GM12878 (cell line): ENCODE data around the gene TOM1L2. TPM values are rescaled to one million over a fixed set of nuclear protein-coding genes. Genes with fewer than 3 reads are reported as not detected.

Source experiments
- ATAC-seq: fragments of 200-7000 bp; cut with Tn5 transposase; 3 replicates; pipeline ENCODE4 v1.9.1; 2020; ENCODE audit warnings: mild to moderate bottlenecking, moderate library complexity
- BruUV-seq: library from RNA; stranded (reverse); fragments of 400-500 nt; replicated peaks from 2 replicates; lab custom pipeline; 2021; lab: Mats Ljungman, UMichigan
- CTCF ChIA-PET: fragments of 300-600 bp; sonication (Branson Sonifier 250); formaldehyde crosslinking; extraction: SDS; loops from one replicate; lab custom pipeline; 2021; ENCODE audit warnings: inconsistent platforms; lab: Yijun Ruan, JAX
- POLR2A ChIA-PET: fragments of 350-600 bp; formaldehyde crosslinking; extraction: SDS; loops from one replicate; lab custom pipeline; 2021; ENCODE audit warnings: inconsistent platforms; lab: Charles Lee
- RAD21 ChIA-PET: fragments of 300-600 bp; sonication (Branson Sonifier 250); formaldehyde crosslinking; loops from one replicate; lab custom pipeline; 2023; ENCODE audit warnings: antibody characterized with exemption; ENCODE audit not compliant: unreplicated experiment; lab: Charles Lee
- SMC1A ChIA-PET: fragments of 300-600 bp; sonication (Branson Sonifier 250); formaldehyde crosslinking; loops from one replicate; lab custom pipeline; 2023; ENCODE audit not compliant: unreplicated experiment, uncharacterized antibody; lab: Charles Lee
- DNase-seq: peaks from one replicate; pipeline ENCODE4 v3.0.0-alpha.2; 2011; ENCODE audit warnings: low read depth, low spot score
- FAIRE-seq: peaks from 3 replicates; lab custom pipeline; 2011; peaks lifted over from hg19 to GRCh38; lab: Jason Lieb, UNC
- H2AFZ ChIP-seq: 2 replicates; pipeline ENCODE4 v1.6.0; 2011; ENCODE audit warnings: low read depth, low read length, control low read depth; ENCODE audit not compliant: control insufficient read depth
- H3K27ac ChIP-seq: 2 replicates; pipeline ENCODE4 v1.5.1; 2011; ENCODE audit warnings: control low read depth; ENCODE audit not compliant: control insufficient read depth, insufficient read depth
- H3K27me3 ChIP-seq, 2 experiments: replicated peaks in 1 of 2; 2 replicates each; pipeline versions ENCODE4 v1.6.0 to v1.6.1; 2011; ENCODE audit warnings: low read length in 1 of 2; ENCODE audit not compliant: control insufficient read depth in 2 of 2, insufficient read depth in 2 of 2
- H3K36me3 ChIP-seq, 2 experiments: 2 replicates each; pipeline ENCODE4 v1.5.1; 2011; ENCODE audit warnings: low read length in 1 of 2; ENCODE audit not compliant: control insufficient read depth in 2 of 2, insufficient read depth in 2 of 2
- H3K4me1 ChIP-seq: 2 replicates; pipeline ENCODE4 v1.6.1; 2011; ENCODE audit warnings: mild to moderate bottlenecking, low read length, moderate library complexity, mixed read lengths; ENCODE audit not compliant: control insufficient read depth, insufficient read depth
- H3K4me2 ChIP-seq: 2 replicates; pipeline ENCODE4 v1.6.0; 2011; ENCODE audit warnings: control low read depth; ENCODE audit not compliant: control insufficient read depth, insufficient read depth
- H3K4me3 ChIP-seq: fragments of 200-600 bp; sonication (generic); 2 replicates; pipeline ENCODE4 v1.5.1; 2016
- H3K79me2 ChIP-seq: 2 replicates; pipeline ENCODE4 v1.6.0; 2011; ENCODE audit warnings: low read length; ENCODE audit not compliant: control insufficient read depth, insufficient read depth
- H3K9ac ChIP-seq: 2 replicates; pipeline ENCODE4 v1.8.0; 2011; ENCODE audit warnings: low read length, control low read depth, mixed read lengths; ENCODE audit not compliant: control insufficient read depth, insufficient read depth
- H3K9me3 ChIP-seq: replicated peaks from 3 replicates; pipeline ENCODE4 v1.5.1; 2011; ENCODE audit warnings: mild to moderate bottlenecking, low read length; ENCODE audit not compliant: control insufficient read depth, insufficient read depth
- H4K20me1 ChIP-seq: 2 replicates; pipeline ENCODE4 v1.6.0; 2011; ENCODE audit not compliant: control insufficient read depth, insufficient read depth
- ASH2L ChIP-seq: fragments of 300-600, 200-600 bp; sonication (generic); IDR thresholded peaks from 2 replicates; pipeline ENCODE4 v1.6.1; 2017; ENCODE audit warnings: low read depth, mild to moderate bottlenecking, borderline replicate concordance
- BCLAF1 ChIP-seq: fragments of 450-650 bp; IDR thresholded peaks from 2 replicates; pipeline ENCODE4 v1.6.1; 2017; ENCODE audit warnings: antibody characterized with exemption, mild to moderate bottlenecking, moderate library complexity
- BMI1 ChIP-seq: fragments of 450-650 bp; IDR thresholded peaks from 2 replicates; pipeline ENCODE4 v1.6.1; 2016; ENCODE audit warnings: mild to moderate bottlenecking, moderate library complexity, borderline replicate concordance
- CHD4 ChIP-seq: fragments of 200-600 bp; sonication (generic); IDR thresholded peaks from 2 replicates; pipeline ENCODE4 v1.6.1; 2016; ENCODE audit warnings: mild to moderate bottlenecking
- CREM ChIP-seq: IDR thresholded peaks from 2 replicates; pipeline ENCODE4 v1.6.1; 2014; ENCODE audit warnings: antibody characterized with exemption, low read depth
- HDGF ChIP-seq: fragments of 450-650 bp; IDR thresholded peaks from 2 replicates; pipeline ENCODE4 v1.6.1; 2016; ENCODE audit warnings: antibody characterized with exemption
- NFXL1 ChIP-seq: fragments of 450-650 bp; IDR thresholded peaks from 2 replicates; pipeline ENCODE4 v1.6.1; 2017; ENCODE audit warnings: antibody characterized with exemption, mild to moderate bottlenecking, borderline replicate concordance
- POLR2AphosphoS2 ChIP-seq: IDR thresholded peaks from 2 replicates; pipeline ENCODE4 v1.6.1; 2011; ENCODE audit warnings: low read depth, mild to moderate bottlenecking, low read length, improper control_type of control experiment, moderate library complexity
- POLR2AphosphoS5 ChIP-seq: IDR thresholded peaks from 2 replicates; pipeline ENCODE4 v1.6.1; 2011; ENCODE audit warnings: mild to moderate bottlenecking, low read length, inconsistent platforms
- RAD21 ChIP-seq: IDR thresholded peaks from 2 replicates; pipeline ENCODE4 v1.6.1; 2011; ENCODE audit warnings: mild to moderate bottlenecking, low read depth, low read length, moderate library complexity; ENCODE audit not compliant: insufficient read depth
- REST ChIP-seq: IDR thresholded peaks from 2 replicates; pipeline ENCODE4 v1.6.1; 2012; ENCODE audit warnings: mild to moderate bottlenecking, low read depth, low read length
- RFX5 ChIP-seq: IDR thresholded peaks from 2 replicates; pipeline ENCODE4 v1.6.1; 2011; ENCODE audit warnings: low read depth, low read length, improper control_type of control experiment
- ZNF384 ChIP-seq: IDR thresholded peaks from 2 replicates; pipeline ENCODE4 v1.6.1; 2012; ENCODE audit warnings: low read depth, mild to moderate bottlenecking, low read length, improper control_type of control experiment, borderline replicate concordance
- WGBS: methylation state at CpG from one replicate; pipeline ENCODE4 v1.1.6; 2016; ENCODE audit warnings: low lambda C conversion rate; ENCODE audit not compliant: insufficient replicate concordance, insufficient coverage; ENCODE audit errors: missing lambda C conversion rate; 5-methylcytosine and 5-hydroxymethylcytosine counted together
- in situ Hi-C: fragments of 300-500 bp; cut with MboI; formaldehyde crosslinking; loops from 9 replicates; pipeline ENCODE4 v1.14.3; 2018; ENCODE audit warnings: mixed read lengths
- intact Hi-C: fragments of 100-400 bp; cut with micrococcal nuclease; formaldehyde crosslinking; loops from one replicate; pipeline ENCODE4 v1.14.2; 2022; ENCODE audit not compliant: unreplicated experiment
- polyA plus RNA-seq, 11 experiments: library from polyadenylated mRNA; depleted of rRNA in 4 of 11; unstranded in 6 of 11; stranded (reverse) in 5 of 11; fragments of >200 nt; fragmentation: Nextera tagmentation in 4 of 11; fragmentation: Illumina TruSeq in 1 of 11; extraction: Ambion mirVana in 4 of 11; extraction: Trizol in 1 of 11; gene quantifications; 1 replicate in 1 of 11; 2 replicates in 10 of 11; pipeline versions ENCODE4 v1.2.1 to v1.2.3, GENCODE V29; 2011 to 2016; ENCODE audit warnings: inconsistent platforms in 2 of 11, missing spikeins in 2 of 11, low read depth in 1 of 11
- total RNA-seq, 4 experiments: library from RNA; depleted of rRNA in 3 of 4; stranded (reverse); fragments of >200 nt in 3 of 4; fragmentation: Illumina TruSeq in 1 of 4; extraction: Trizol in 1 of 4; gene quantifications; 2 replicates each; pipeline versions ENCODE4 v1.2.1 to v1.2.3, GENCODE V29; 2013 to 2021
- TF ChIP-seq, protein P1 (sequence below): IDR thresholded peaks from 2 replicates; pipeline ENCODE4 v1.6.1; 2011; ENCODE audit warnings: low read depth, mild to moderate bottlenecking, low read length, moderate library complexity, borderline replicate concordance; ENCODE audit errors: extremely low read depth
- TF ChIP-seq, protein P2 (sequence below): fragments of 450-650 bp; IDR thresholded peaks from 2 replicates; pipeline ENCODE4 v1.6.1; 2017; ENCODE audit warnings: mild to moderate bottlenecking

TOM1L2 gene
- total and polyA plus RNA-seq, 10 of the 15 experiments (the other 5 are each of a cell fraction or from before 2014, with no cell fraction given), result 0.19 to 19.2 (median 8.1) TPM

- Histone ChIP-seq H4K20me1 (no peaks in the 10 kb centered on the region), H3K9ac (no peak overlapping the region), H3K4me3 (no peak overlapping the region), H3K4me2 (no peak overlapping the region), H3K36me3 (peaks cover 7 to 15% of the 10 kb centered on the region in 2 experiments; a peak in 3 of 4 replicates), H3K27ac (no peak overlapping the region), H3K27me3 (no peaks in the 10 kb centered on the region), H2AFZ (no peak overlapping the region), H3K4me1 (no peaks in the 10 kb centered on the region), H3K9me3 (no peaks in the 10 kb centered on the region), H3K79me2 (no peaks in the 10 kb centered on the region)
- ChIA-PET SMC1A (no interaction called here), CTCF (no interaction called here), RAD21 (interaction anchor here (0.7 kb wide), 1 partner anchor 61 kb away, joined by 3 read pairs; no protein-coding TSS in a partner anchor), POLR2A (no interaction called here)
- no TSS peak for BruUV-seq
- DNase-seq (no peak), ATAC-seq (no peak), FAIRE-seq (no peak)
- 100% methylated on average over 2 of the region's 2 CpGs for WGBS
- intact Hi-C loops, result no loop called here
- in situ Hi-C loops, result no loop called here
- TF ChIP-seq CHD4, result no peak
- no peak for TF ChIP-seq RAD21
- TF ChIP-seq BCLAF1, result no peak
- TF ChIP-seq BMI1, result no peak
- no peak for TF ChIP-seq CREM
- TF ChIP-seq ASH2L, result no peak
- no peak for TF ChIP-seq NFXL1
- TF ChIP-seq, protein P1, sequence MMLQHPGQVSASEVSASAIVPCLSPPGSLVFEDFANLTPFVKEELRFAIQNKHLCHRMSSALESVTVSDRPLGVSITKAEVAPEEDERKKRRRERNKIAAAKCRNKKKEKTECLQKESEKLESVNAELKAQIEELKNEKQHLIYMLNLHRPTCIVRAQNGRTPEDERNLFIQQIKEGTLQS, result no peak
- TF ChIP-seq ZNF384, result no peak
- no peak for TF ChIP-seq REST
- TF ChIP-seq POLR2AphosphoS5, result no peak
- no peak for TF ChIP-seq POLR2AphosphoS2
- TF ChIP-seq HDGF, result no peak
- TF ChIP-seq RFX5, result no peak
- TF ChIP-seq, protein P2, sequence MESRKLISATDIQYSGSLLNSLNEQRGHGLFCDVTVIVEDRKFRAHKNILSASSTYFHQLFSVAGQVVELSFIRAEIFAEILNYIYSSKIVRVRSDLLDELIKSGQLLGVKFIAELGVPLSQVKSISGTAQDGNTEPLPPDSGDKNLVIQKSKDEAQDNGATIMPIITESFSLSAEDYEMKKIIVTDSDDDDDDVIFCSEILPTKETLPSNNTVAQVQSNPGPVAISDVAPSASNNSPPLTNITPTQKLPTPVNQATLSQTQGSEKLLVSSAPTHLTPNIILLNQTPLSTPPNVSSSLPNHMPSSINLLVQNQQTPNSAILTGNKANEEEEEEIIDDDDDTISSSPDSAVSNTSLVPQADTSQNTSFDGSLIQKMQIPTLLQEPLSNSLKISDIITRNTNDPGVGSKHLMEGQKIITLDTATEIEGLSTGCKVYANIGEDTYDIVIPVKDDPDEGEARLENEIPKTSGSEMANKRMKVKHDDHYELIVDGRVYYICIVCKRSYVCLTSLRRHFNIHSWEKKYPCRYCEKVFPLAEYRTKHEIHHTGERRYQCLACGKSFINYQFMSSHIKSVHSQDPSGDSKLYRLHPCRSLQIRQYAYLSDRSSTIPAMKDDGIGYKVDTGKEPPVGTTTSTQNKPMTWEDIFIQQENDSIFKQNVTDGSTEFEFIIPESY, result no peak
These were observed 47.6 kb upstream of the TOM1L2 start for GRCh38 chr17:18019838-18020154.
